Breast epithelium (tissue), 4 donors: ENCODE results near the gene MBTPS2. TPM values are rescaled to one million over a fixed set of nuclear protein-coding genes. Genes with fewer than 3 reads are reported as not detected.
A peak's percentile ranks its signal among the peaks of the same experiment; 100 is the strongest.

ENCODE experiments used
- DNase-seq, 2 donors: peaks; one replicate each; pipeline ENCODE4 v3.0.0-alpha.2; 2019; ENCODE audit warnings: low spot score in 2 of 2
- H3K27ac ChIP-seq, 2 donors: fragments of 200-600 bp; sonication (generic) in 1 of 2; one replicate each; pipeline ENCODE4 v1.5.1; 2016 to 2019; ENCODE audit warnings: mild to moderate bottlenecking in 1 of 2
- H3K27me3 ChIP-seq, 2 donors: fragments of 200-600 bp; sonication (generic) in 1 of 2; one replicate each; pipeline versions ENCODE4 v1.5.1 to v1.6.0; 2017 to 2019; ENCODE audit warnings: control low read depth in 1 of 2, mild to moderate bottlenecking in 1 of 2
- H3K36me3 ChIP-seq: fragments of 200-600 bp; one replicate; pipeline ENCODE4 v1.5.1; 2019
- H3K4me1 ChIP-seq, 2 donors: fragments of 200-600 bp; sonication (generic); one replicate each; pipeline ENCODE4 v1.5.1; 2016 to 2019; ENCODE audit warnings: control low read depth in 1 of 2
- H3K4me3 ChIP-seq, 3 donors: fragments of 200-600 bp; sonication (generic); 1 replicate in 2 of 3; 2 replicates in 1 of 3; pipeline ENCODE4 v1.5.1; 2016 to 2019; ENCODE audit warnings: mild to moderate bottlenecking in 3 of 3, moderate library complexity in 2 of 3
- H3K9me3 ChIP-seq, 2 donors: fragments of 200-600 bp; sonication (generic) in 1 of 2; one replicate each; pipeline ENCODE4 v1.5.1; 2016 to 2019; ENCODE audit warnings: control low read depth in 1 of 2
- POLR2A ChIP-seq: fragments of 450-650 bp; IDR thresholded peaks from one replicate; pipeline ENCODE4 v1.6.1; 2016; ENCODE audit warnings: antibody characterized with exemption, mild to moderate bottlenecking, moderate library complexity
- POLR2AphosphoS5 ChIP-seq, 3 donors: sonication (generic); formaldehyde crosslinking; IDR thresholded peaks; one replicate each; pipeline ENCODE4 v1.6.1; 2017; ENCODE audit warnings: antibody characterized with exemption in 3 of 3
- intact Hi-C: fragments of 100-400 bp; cut with DNase I; formaldehyde crosslinking; loops from one replicate; pipeline ENCODE4 v1.15.1; 2023; ENCODE audit warnings: low total_unique reads
- total RNA-seq, 3 donors: library from RNA; depleted of rRNA; stranded (reverse); fragments of >200 nt; gene quantifications; one replicate each; pipeline ENCODE4 v1.1.0, GENCODE V29; 2016
- TF ChIP-seq, protein P1 (sequence below), 3 donors: fragments of 450-650 bp; IDR thresholded peaks; one replicate each; pipeline ENCODE4 v1.5.1; 2016 to 2017; ENCODE audit warnings: antibody characterized with exemption in 3 of 3, mild to moderate bottlenecking in 3 of 3, moderate library complexity in 3 of 3

The MBTPS2 gene
- total RNA-seq, 3 donors from 2014 or later, result 8.8 to 13.8 (median 9.9) TPM

GRCh38 chrX:21837056-21837455 is 2.4 kb upstream of the MBTPS2 start:
- DNase-seq, result no peak
- no peak overlapping the region for H3K4me3 ChIP-seq
- no peak overlapping the region for H3K27ac ChIP-seq
- TF ChIP-seq POLR2A (no peak), POLR2AphosphoS5 (IDR thresholded peaks at IDR 0.05) (no peak)
- TF ChIP-seq, protein P1, sequence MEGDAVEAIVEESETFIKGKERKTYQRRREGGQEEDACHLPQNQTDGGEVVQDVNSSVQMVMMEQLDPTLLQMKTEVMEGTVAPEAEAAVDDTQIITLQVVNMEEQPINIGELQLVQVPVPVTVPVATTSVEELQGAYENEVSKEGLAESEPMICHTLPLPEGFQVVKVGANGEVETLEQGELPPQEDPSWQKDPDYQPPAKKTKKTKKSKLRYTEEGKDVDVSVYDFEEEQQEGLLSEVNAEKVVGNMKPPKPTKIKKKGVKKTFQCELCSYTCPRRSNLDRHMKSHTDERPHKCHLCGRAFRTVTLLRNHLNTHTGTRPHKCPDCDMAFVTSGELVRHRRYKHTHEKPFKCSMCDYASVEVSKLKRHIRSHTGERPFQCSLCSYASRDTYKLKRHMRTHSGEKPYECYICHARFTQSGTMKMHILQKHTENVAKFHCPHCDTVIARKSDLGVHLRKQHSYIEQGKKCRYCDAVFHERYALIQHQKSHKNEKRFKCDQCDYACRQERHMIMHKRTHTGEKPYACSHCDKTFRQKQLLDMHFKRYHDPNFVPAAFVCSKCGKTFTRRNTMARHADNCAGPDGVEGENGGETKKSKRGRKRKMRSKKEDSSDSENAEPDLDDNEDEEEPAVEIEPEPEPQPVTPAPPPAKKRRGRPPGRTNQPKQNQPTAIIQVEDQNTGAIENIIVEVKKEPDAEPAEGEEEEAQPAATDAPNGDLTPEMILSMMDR (IDR thresholded peaks at IDR 0.05), result no peak
- no peaks in the 10 kb centered on the region for H3K9me3 ChIP-seq
- H3K27me3 ChIP-seq, result peaks cover 0 to 20% of the 10 kb centered on the region in 2 donors
- intact Hi-C loops, result no loop called here
- H3K36me3 ChIP-seq, result no peaks in the 10 kb centered on the region
- H3K4me1 ChIP-seq, result no peaks in the 10 kb centered on the region

DNA sequence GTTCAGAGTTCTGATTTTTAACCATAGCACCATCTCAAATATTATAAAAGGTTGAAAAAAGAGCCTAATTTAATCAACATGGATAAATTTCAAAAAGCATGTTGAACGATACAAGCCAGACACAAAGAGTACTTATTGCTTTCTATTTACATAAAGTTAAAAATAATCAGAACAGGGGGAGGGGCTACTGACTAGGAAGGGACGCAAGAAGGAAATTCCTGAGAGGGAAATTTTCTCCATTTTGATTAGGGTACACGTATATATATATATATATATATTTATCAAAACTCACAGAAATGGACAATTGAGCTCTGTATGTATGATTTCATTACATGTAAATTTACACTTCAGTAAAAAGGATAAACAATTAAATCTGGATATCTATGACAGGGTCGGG is 482 bp upstream of the MBTPS2 start:
- H3K36me3 ChIP-seq, result no peaks in the 10 kb centered on the region
- intact Hi-C loops, result no loop called here
- TF ChIP-seq POLR2AphosphoS5 (IDR thresholded peaks at IDR 0.05) (no peak), POLR2A (no peak)
- TF ChIP-seq, protein P1 (IDR thresholded peaks at IDR 0.05), result no peak

DNA sequence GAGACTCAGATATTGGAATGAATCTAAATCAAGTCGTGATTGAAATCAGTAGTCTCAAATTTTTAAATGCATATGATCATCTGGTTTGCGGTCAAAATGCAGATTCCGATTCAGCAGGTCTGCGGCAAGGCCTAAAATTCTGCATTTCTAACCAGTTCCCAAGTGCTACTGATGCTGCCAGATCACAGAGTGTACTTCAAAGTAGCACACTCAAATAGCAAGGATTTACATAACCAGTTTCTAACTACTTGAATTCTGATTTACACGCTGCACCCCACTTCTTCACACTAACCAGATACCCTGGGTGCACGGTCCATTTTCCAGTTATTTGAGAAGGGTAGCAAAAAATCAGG is 752 bp downstream of the MBTPS2 start:
- Histone ChIP-seq H3K4me1 (no peaks in the 10 kb centered on the region), H3K36me3 (no peaks in the 10 kb centered on the region), H3K27ac (peak overlapping the region; percentile 74 to 87), H3K27me3 (peaks cover 0 to 17% of the 10 kb centered on the region in 2 donors), H3K9me3 (no peaks in the 10 kb centered on the region), H3K4me3 (peak overlapping the region; percentile 61 to 81 (median 67))
- no peak for DNase-seq
- TF ChIP-seq, protein P1 (IDR thresholded peaks at IDR 0.05), result no peak
- TF ChIP-seq POLR2AphosphoS5 (IDR thresholded peaks at IDR 0.05), result no peak
- TF ChIP-seq POLR2A, result no peak
- intact Hi-C loops, result no loop called here

More for the DNA sequence above, 482 bp upstream of the MBTPS2 start:
- H3K9me3 ChIP-seq, result no peaks in the 10 kb centered on the region
- DNase-seq, result no peak
- peaks cover 0 to 17% of the 10 kb centered on the region in 2 donors for H3K27me3 ChIP-seq
- peak overlapping the region; percentile 61 to 81 (median 67) for H3K4me3 ChIP-seq
- H3K27ac ChIP-seq, result peak overlapping the region; percentile 74 to 87
- no peaks in the 10 kb centered on the region for H3K4me1 ChIP-seq

- Histone ChIP-seq H3K27me3 (peaks cover 0 to 16% of the 10 kb centered on the region in 2 donors), H3K27ac (no peak overlapping the region), H3K9me3 (no peaks in the 10 kb centered on the region), H3K4me3 (no peak overlapping the region), H3K4me1 (no peaks in the 10 kb centered on the region), H3K36me3 (no peaks in the 10 kb centered on the region)
- TF ChIP-seq POLR2A (no peak), POLR2AphosphoS5 (IDR thresholded peaks at IDR 0.05) (no peak)
- TF ChIP-seq, protein P1 (IDR thresholded peaks at IDR 0.05), result no peak
- DNase-seq, result no peak
- intact Hi-C loops, result no loop called here
Observed at GRCh38 chrX:21843179-21843578, 3.8 kb downstream of the MBTPS2 start.

DNA sequence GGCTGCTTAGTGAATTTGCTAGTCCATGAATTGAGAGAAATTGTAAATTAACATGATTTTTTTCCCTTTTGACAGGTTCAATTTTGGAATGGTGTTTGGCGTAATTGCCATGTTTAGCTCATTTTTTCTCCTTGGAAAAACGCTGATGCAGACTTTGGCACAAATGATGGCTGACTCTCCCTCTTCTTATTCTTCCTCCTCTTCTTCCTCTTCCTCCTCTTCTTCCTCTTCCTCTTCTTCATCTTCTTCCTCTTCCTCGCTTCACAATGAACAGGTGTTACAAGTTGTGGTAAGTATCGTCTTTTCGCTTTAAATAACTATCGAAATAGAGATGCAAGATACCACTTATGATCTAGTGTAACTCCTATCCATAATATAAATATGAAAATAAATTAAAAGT is 5.7 kb downstream of the MBTPS2 start:
- Histone ChIP-seq H3K36me3 (no peaks in the 10 kb centered on the region), H3K27ac (no peak overlapping the region), H3K4me1 (no peaks in the 10 kb centered on the region), H3K27me3 (peaks cover 0 to 8% of the 10 kb centered on the region in 2 donors), H3K4me3 (no peak overlapping the region), H3K9me3 (no peaks in the 10 kb centered on the region)
- no peak for TF ChIP-seq POLR2A
- TF ChIP-seq POLR2AphosphoS5 (IDR thresholded peaks at IDR 0.05), result no peak
- TF ChIP-seq, protein P1 (IDR thresholded peaks at IDR 0.05), result no peak
- DNase-seq, result no peak
- intact Hi-C loops, result no loop called here
